Kidney epithelial cell (primary cell): Measurements from ENCODE around the gene SCO2. TPM values are rescaled to one million over a fixed set of nuclear protein-coding genes. Genes with fewer than 3 reads are reported as not detected.

Experiments used
- DNase-seq: peaks from one replicate; pipeline ENCODE4 v3.0.0-alpha.2; 2010; ENCODE audit warnings: low read depth
- H3K27me3 ChIP-seq: 2 replicates; pipeline ENCODE4 v1.6.0; 2011; ENCODE audit warnings: low read length; ENCODE audit not compliant: control insufficient read depth, insufficient read depth
- H3K36me3 ChIP-seq: 2 replicates; pipeline ENCODE4 v1.5.1; 2011; ENCODE audit warnings: low read length; ENCODE audit not compliant: control insufficient read depth, insufficient read depth
- H3K4me3 ChIP-seq: 2 replicates; pipeline ENCODE4 v1.5.1; 2011; ENCODE audit warnings: low read depth, mild to moderate bottlenecking, control low read depth, low read length
- CTCF ChIP-seq: IDR thresholded peaks from 2 replicates; pipeline ENCODE4 v1.5.1; 2011; ENCODE audit warnings: mild to moderate bottlenecking, moderate library complexity, low read length, control low read depth, inconsistent platforms; ENCODE audit not compliant: insufficient read depth, poor library complexity, severe bottlenecking
- total RNA-seq: library from RNA; depleted of rRNA; stranded (reverse); fragments of >200 nt; gene quantifications from 2 replicates; pipeline ENCODE4 v1.2.3, GENCODE V29; 2015

The SCO2 gene
- total RNA-seq, 1 donor from 2014 or later, result 5.7 TPM

GRCh38 chr22:50563413-50564160 is 38.2 kb upstream of the SCO2 start:
- peaks cover 4% of the 10 kb centered on the region for H3K27me3 ChIP-seq
- TF ChIP-seq CTCF, result no peak
- H3K36me3 ChIP-seq, result no peaks in the 10 kb centered on the region
- DNase-seq, result no peak
- peak overlapping the region; percentile 55 for H3K4me3 ChIP-seq

GRCh38 chr22:50562523-50563412 is 37.4 kb upstream of the SCO2 start, which contains the start of gene SYCE3:
Gene SYCE3 (minus strand): TSS chr22:50562919. CDS start chr22:50556405, 6,514 bp downstream.
- H3K27me3 ChIP-seq, result peaks cover 5% of the 10 kb centered on the region
- peak; percentile 61 for DNase-seq
- H3K4me3 ChIP-seq, result peak within 1 kb of the TSS; percentile 55
- peak; percentile 77 for TF ChIP-seq CTCF
- no peaks in the 10 kb centered on the region for H3K36me3 ChIP-seq

- no peak overlapping the region for H3K4me3 ChIP-seq
- TF ChIP-seq CTCF, result no peak
- no peaks in the 10 kb centered on the region for H3K36me3 ChIP-seq
- peaks cover 5% of the 10 kb centered on the region for H3K27me3 ChIP-seq
- no peak for DNase-seq
These were observed 36.3 kb upstream of the SCO2 start for GRCh38 chr22:50561401-50562358.

GRCh38 chr22:50560034-50560433 is 34.6 kb upstream of the SCO2 start:
- Histone ChIP-seq H3K4me3 (no peak overlapping the region), H3K27me3 (peaks cover 5% of the 10 kb centered on the region), H3K36me3 (no peaks in the 10 kb centered on the region)
- no peak for DNase-seq
- no peak for TF ChIP-seq CTCF

GRCh38 chr22:50556703-50557102 is 31.3 kb upstream of the SCO2 start:
- TF ChIP-seq CTCF, result no peak
- H3K27me3 ChIP-seq, result peaks cover 4% of the 10 kb centered on the region
- no peak for DNase-seq
- H3K4me3 ChIP-seq, result no peak overlapping the region
- no peaks in the 10 kb centered on the region for H3K36me3 ChIP-seq
